DMS153 (cell line): ENCODE data around the gene ATP11A.
"Not testable (repeated sequence)": the region's sequence is repeated elsewhere in the genome, so short reads cannot be mapped to it uniquely, and the experiment has no call there.

Experiments
- DNase-seq: peaks from one replicate; lab custom pipeline; 2025; lab: John Stamatoyannopoulos, UW

Gene ATP11A

DNA sequence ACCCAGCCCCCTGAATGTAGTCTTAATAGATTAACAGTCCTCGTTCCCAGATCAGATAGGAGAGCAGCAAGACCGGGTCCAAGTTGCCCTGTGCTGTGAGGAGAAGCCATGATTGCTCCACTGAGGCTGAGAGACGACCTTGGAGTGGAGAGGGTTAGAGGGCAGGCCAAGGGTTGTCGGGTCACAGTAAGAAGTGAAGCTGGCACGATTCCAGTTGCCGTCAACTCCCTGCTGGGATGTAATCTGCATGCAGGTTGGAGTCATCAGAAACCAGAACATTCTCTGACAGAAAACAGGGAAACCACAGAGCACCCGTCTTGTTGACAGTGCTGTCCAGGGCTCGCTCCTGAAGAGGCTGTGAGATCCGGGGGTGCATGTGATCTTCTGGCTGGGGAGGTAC is 19.0 kb upstream of the ATP11A start:
- no peak for DNase-seq

DNA sequence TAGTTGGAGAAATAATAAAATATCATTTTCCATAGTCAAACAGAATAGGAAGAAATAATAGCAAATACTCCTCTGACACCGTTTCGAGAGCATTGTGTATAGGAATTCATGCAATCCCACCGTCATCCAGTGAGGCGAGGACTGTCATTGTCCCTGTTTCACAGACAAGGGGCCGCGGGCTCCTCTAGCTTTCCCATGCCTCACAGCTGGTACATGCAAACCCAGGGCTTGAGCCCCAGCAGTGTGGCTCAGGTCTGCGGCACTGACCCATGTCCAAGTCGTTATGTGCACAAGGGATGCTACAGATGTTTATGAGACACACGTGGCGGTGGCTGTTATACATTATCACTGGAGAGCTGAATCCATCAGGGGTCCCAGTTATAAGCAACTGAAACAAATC is 18.5 kb upstream of the ATP11A start:
- DNase-seq, result no peak

DNA sequence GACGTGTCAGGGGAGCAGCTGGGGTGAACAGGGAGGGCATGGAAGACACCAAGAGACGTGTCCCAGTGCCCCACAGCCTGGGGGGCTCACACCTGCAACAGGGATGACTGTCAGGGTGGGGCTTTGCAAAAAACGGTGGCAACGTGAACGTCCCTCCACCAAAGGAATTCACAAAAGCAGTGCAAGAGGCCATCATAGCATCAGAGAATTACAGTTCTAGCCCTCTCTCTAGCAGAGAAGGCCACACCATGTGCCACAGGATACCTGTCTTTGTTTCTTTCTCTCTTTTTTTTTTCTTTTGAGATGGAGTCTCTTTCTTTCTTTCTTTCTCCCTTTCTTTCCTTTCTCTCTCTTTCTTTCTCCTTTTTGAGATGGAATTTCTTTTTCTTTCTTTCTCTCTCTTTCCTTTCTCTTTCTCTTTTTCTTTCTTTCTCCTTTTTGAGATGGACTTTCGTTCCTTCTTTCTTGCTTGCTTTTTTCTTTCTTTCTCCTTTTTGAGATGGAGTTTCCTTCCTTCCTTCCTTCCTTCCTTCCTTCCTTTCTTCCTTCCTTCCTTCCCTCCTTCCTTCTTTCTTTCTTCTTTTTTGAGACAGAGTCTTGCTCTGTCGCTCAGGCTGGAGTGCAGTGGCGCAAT is 17.1 kb upstream of the ATP11A start:
- DNase-seq, result no peak

DNA sequence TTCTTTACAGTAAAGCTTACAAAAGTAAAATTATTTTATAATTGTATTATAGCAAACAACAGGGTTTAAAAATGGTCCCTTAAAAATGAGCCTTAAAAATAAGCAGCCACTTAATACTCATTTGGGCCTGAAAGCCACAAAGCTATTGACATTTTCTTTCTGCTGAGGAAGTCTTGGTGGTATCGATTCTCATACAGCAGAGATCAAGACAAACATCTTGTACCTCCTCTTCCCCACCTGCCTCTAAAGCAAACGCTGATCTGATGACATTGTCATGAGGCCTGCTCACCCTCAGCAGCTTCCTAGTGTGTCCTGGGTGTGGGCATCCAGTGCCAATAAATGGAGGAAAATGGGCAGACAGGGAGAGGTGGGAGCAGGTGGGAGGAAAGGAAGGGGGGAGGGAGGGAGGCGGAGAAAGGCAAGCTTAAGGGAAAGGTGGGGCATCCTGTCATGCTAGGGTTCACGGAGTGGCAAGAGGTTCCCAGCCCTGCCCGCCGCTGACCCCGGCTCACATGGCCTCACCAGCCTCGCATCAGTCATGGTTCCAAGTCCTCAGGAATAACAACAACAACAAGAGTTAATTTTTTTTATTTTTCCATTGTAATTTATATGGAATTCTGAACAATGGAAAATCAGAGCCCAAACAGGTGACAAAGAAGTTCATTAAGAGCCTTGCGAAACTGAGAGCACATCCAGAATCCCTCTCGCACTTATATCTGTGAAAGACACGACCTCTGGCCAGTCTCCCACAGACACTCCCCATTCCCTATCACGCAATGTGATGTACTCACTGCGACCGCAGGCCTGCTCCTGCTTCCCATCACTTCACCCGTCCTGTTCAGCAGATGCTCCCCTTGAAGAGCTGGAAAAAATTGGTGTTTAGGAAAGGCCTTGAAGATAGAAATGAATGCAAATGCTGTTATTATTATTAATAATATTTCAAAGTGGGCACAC is 15.1 kb upstream of the ATP11A start:
- DNase-seq, result no peak

DNA sequence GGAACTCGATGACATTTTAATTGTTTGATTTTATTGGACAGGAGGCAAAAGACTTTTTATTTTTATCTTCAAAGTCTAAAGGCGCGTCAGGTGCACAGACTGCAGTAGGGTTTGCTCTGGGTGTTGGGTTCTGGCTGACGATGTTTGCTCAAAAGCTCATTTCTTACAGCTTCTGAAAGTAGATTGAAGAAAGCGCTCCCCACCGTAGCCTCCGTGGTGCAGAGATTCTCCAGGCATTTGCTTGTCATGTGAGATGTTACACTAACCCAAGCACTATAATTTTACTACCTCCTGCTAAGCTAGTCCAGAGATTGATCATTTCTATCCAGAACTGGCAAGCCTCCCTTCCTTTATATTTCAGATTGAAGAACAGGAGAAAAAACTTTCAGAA is 14.5 kb upstream of the ATP11A start:
- DNase-seq, result no peak

DNA sequence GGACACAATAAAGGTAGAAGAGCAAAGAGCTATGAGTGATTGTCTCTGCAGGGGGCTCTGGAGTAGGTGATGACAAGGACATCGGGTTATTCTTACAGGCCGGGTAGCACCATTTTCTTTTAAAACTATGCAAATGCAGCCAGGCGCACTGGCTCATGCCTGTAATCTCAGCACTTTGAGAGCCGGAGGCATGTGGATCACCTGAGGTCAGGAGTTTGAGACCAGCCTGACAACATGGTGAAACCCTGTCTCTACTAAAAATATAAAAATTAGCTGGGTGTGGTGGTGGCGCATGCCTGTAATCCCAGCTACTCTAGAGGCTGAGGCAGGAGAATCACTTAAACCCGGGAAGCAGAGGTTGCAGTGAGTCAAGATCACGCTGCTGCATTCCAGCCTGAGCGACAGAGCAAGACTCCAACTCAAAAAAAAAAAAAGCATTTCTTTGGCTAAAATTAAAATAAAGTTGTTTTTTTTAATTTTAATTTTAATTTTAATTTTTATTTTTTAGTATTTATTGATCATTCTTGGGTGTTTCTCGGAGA is 12.3 kb upstream of the ATP11A start:
- not testable (repeated sequence) for DNase-seq

DNA sequence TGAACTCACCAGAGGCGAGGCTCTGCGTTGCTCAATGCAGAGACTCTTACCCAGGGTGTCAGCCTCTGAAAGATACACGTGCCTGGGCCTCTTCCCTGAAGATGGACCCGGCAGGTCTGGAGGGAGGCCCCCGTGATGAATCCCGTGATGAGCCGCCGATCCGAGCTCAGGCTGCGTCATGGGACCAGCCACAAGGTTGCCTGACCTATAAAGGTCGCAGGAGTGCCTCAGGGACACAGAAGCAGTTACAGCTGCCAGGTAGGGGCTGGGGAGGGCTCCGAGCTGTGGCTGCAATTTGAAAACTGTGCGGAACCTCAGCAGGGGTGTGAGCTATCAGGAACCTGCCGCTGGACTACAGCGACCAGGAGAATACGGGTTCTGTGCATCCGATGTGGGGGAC is 10.5 kb upstream of the ATP11A start:
- no peak for DNase-seq

DNA sequence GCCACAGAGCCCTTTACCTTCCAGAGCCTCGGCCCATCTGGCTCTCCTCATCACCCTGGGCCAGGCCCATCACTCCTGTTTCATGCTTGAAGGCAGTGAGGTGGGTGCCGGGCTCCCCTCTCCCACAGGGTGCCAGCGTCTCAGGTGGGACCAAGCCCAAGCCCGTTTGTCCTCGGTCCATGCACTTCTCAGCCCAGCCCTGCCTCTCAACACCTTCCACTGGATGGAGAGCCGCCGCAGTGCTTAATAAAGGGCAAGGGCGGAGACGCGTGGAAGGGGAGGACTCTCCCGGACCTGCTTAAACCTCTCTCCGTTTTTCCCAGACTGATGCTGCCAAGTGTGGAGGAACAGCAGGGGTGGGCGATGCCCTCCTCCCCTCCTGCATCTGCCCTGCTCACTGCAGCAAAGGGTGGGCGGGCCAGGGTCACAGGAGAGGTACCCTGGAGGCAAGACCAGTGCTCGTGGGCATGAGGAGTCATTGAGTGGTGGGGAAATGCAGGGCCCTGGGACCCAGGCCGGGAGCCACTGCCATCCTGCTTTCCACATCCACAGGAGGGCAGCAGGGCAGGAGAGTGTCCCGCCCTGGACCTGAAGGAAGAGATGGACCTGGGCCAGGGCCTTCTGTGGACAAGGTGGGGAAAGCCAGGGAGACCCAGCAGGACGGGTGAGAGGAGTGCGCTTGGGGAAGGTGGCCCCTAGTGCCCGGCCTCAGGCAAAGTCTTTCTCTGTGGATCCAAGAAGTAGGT is 9.7 kb upstream of the ATP11A start:
- no peak for DNase-seq

DNA sequence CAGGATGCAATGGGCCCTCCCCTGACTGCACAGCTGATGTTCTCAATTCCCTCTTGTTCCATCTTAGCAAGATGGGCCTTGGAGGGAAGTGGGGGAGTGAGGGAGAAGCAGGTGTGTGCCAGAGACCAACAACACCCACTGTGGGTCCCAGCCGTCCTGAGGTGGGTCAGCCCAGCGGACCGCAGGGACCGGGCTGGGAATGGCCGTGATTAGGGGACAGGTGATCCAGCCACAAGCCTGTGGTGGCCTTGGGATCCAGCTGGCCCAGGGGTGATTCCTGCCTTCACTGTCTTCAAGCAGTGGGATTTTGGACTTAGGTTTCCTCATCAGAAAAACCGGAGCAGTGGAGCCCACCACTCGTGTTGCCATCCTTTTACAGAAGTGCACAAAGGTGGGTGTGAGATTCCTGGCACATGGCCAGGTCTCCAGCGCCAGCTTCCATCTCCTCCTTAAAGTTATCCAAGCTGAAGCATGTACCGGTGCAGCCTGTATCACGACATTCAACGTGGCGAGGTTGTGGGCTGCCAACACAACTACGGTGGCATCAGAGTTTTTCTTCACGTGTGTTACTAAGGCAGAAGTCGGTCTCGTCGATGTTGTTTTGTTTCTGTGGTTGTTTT is 9.0 kb upstream of the ATP11A start:
- DNase-seq, result no peak

DNA sequence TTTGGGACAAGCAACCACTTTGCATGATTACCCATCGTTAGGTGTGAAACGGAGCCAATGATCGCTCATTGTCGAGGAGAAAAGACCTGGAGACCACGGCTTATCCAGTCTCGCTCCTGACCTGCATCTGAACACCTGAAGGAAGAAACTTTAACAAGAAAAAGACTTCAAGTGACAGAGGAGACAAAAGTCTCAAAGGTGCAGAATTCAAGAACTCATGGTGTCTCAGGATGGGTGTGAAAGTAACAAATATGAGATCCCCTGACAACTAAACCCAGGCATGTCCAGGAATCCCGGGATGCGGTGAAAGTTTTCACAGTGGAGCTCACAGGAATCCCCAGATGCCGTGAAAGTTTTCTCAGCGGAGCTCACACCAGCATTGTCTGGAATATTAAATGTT is 6.3 kb upstream of the ATP11A start:
- no peak for DNase-seq

DNA sequence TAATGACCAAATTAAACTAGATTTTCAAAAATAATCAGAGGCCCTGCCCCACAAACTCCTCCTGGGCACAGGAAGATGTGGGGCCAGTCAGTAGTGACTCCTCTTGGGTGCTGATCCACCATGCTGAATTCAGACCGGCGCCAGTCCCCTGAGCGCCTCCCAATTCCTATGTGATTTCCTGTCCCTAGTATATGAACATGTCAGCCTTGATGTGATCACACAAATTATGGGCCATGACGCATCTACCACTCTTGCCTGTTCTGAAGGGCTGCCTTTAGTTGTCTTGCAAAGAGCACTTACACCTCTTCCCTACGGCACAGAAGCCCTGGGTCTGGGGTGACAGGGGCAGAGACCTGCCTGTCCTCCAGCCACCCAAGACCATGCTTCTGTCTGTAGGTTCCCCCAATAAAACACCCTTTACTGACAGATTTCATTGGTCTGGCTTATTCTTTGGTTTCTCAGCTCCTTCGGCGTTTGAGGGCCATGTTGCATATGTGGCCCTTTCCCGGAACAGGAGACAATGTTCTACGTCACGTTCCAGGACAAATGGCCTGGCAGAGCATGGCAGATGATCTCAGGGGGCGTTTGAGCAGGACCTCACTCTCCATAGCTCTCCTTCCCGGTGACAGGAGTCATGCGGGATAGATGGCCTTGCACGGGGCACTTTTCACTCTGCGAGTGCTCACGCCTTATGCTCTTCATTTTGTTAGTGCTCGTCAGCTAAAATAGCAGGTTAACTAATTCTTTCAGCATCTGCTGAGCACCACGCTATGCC is 5.6 kb upstream of the ATP11A start:
- DNase-seq, result no peak

DNA sequence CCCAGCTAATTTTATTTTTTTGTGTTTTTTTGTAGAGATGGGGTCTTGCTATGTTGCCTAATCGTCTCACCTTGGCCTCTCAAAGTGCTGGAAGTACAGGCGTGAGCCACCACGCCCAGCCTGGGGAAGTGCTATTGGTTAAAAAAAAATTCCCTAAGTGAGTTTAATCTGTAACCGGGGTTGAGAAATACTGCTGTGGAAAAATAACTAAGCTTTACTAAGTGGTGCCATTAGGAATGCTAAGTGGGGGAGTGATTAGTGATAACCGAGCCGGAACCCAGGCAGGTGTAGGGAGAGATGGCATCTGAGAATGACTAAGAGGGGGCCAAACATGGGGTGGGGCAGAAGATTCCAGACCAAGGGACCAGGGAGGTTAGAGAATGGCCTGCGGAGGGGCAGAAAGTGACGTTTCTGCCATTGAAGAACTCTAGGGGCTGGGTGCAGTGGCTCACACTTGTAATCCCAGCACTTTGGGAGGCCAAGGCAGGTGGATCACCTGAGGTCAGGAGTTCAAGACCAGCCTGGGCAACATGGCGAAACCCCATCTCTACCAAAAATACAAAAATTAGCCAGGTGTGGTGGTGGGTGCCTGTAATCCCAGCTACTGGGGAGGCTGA is 4.5 kb upstream of the ATP11A start:
- DNase-seq, result not testable (repeated sequence)

DNA sequence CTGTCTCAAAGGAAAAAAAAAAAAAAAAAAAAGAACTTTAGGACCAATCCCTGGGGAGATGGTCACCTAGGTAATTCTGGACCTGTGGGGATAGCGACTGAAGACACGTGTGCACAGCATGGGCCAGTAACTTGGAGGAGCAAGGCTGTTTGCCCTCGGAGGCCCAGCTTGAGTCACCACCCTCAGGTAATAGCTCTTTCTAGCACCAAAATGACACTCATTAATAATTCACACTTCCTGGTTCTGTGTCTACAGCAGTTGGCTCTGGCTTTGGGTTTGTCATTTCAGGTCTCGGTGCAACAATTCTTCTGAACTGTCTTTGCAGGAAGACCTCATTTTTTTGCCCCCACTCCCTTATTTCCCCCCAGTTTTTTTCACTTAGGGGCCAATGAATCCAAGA is 3.9 kb upstream of the ATP11A start:
- peak; percentile 70 for DNase-seq

DNA sequence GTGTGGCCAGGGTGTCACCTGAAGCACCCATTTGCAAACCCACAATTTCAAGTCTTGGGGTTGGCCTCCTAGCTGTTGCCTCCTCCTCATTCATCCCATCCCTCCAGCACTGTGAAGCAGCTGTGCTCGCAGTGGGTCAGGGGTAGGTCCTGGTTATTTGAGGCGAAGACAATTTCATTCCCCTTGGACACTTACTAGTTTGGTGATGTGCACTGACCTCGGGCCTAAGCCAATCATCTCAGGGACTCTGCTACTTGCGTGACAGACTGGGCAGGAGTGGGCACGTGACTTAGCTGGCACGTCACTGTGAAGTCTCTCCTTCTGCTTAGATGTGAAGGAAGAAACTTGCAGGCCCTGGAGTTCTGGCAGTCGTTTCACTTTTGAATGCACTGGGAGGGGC is 3.5 kb upstream of the ATP11A start:
- DNase-seq, result no peak

DNA sequence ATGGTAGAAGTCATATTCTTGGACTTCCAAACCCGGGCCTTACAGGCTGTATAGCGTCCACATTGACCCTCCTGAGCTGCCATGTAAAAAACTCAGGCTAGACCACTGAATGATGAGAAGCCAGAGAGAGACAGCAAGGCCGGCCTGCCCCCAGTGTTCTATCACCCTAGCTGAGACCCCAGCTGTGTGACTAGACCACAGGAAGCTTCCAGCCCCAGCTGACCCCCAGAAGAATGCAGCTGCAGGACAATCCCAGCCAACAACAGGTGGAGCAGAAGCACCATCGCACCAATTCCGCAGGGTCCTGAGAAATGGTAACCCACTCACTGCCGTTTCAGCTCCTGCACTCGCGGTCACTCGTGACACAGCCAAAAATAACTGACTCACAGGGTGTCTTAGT is 2.9 kb upstream of the ATP11A start:
- DNase-seq, result no peak

DNA sequence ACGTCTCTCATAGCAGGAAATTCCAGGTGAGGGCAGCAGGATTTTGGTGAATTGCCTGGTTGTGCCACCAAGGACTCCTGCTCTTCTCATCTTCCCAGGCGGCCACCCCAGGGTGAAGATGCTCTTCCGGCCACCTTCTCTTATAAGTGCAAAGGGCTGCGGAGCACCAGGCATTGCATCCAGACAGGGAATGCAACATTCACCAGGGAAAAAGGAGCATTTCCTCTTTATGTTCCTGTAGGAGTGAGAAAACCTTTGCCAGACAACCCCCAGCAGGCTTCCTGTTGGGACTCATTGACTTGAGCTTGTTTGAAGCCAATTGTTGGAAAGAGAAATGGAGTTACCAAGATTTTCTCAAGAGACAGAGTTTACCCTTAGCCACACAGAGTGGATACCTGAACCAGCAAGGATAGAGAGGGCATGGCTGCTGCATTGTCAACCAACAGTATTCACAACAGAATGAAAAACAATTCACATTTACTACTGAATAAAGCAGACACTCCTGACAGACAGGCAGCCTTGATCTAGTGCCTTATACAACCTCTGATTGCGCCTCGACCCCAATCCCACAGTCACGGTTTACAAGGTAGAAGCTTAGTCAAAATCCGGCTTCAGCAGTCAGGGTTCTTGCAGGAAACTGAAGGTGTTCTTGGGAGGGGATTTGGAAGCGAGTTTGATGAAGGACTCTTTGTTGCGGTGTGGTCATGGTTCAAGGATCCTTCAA is 1.8 kb upstream of the ATP11A start:
- DNase-seq, result no peak

DNA sequence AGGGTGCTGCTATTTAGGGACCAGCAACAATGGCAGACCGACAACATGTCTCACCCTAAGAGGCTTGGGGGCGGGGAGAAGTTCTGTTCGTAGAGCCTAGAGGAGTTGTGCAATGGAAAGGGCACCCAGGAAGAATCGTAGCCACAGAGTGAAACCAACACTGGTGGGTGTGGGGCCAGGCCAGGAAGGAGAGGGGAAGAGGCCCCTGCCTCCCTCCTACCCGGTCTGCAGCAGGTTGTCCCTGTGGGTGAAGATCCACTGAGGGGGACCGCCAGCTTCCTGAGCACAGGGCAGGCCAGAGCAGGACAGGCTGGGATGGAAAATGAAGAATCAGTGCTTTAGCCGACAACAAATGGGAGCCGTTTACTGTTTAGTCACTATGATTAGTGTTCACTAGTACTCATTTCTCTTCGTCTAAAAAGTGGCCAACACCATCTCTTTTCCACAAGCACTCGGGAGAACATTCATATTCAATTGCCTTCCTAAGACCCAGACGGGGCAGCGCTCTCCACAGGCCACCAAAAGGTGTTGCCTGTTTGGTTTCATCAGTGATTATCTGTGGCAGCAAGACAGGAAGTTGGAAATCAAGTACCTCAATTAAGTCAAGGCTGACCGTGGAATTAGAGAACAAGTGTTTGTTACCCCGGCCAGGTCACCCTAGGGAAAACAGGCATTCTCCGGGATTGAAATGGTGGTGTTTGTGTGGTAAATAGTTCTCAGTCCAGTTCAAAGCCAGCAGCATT is 1.1 kb upstream of the ATP11A start:
- DNase-seq, result peak; percentile 48

DNA sequence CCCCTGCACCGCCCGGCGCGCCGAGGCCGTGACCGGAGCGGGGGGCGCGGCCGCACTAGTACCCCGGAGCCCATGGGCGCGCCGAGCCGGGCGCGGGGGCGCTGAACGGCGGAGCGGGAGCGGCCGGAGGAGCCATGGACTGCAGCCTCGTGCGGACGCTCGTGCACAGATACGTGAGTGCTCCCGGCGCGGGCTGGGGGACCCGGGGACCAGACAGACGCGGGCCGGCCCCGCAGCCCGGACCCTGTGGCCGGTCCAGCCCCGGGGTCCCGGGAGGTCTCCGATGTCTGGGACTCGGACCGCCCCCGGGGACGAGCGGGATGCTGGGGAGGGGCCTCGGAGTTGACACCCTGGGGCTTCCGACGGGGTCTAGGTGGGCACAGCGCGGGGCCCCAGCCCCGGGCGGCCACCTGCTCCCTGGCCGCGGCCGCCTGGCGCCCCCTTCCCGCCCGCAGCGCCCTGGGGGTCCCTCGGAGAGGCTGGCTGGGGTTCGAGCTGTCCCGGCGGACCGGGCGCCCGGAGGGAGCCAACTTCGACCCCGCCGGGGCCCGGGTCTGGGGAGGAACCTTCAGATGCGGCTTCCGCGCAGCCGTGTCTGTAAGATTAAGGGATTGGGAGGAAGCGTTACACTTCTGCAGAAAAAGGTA is 568 bp downstream of the ATP11A start:
- no peak for DNase-seq

DNA sequence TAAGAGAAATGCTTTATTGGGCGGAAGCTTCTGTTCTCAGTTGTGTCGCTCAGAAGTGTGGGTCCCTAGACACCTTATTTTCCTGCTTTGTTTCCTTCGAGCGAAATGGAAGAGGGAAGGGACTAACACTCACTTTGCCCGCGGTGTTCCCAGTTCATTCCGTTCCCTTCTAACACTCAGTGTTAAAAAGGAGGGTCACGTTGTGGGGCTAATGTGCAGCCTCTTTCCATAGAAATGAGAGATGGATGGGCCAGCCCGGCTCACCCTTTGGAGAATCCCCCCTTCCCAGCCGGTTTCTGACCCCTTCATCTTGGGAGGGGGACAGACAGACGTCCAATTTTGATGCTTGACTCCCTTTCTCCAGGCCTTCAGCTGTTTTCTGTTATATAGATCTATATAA is 2.3 kb downstream of the ATP11A start:
- no peak for DNase-seq
